ENCODE measurements around the gene MYO9B.
A peak's percentile ranks its signal among the peaks of the same experiment; 100 is the strongest.

DNA sequence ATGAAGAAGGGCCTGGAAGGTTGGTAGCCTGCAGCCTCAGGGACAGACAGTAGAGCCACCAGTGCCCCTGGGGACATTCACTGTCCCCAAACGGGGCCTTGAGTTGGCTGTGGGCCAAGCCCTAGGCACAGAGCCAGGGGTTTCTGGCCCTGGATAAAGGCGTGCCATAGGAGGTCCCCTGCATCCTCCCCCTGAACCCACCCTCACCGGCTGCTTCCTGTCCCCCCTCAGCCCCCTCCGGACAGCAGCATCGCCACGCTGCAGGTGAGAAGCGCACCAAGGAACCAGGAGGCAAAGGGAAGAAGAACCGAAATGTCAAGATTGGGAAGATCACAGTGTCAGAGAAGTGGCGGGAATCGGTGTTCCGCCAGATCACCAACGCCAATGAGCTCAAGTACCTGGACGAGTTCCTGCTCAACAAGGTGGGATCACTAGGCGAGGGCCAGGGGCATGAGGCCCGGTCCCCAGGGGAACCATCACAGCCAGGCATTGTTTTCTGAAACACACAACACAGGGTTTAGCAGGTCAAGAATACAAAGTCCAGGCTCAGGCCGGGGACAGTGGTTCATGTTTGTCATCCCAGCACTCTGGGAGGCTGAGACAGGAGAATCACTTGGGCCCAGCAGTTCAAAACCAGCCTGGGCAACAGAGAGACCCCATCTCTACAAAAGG lies 125.0 kb downstream of the MYO9B start:
- 0 out of 2 replicates have a peak, but pooled peaks have one; percentile 26 for TF ChIP-seq POLR2AphosphoS5 (IDR thresholded peaks at IDR 0.05; ENCODE audit: low read depth, low read length)
- no peak for TF ChIP-seq POLR2A (IDR thresholded peaks at IDR 0.05; ENCODE audit: low read depth, low read length)
- no peak for TF ChIP-seq TAF1 (IDR thresholded peaks at IDR 0.05; ENCODE audit: borderline replicate concordance, low read depth, low read length)
